BLaER1 treated with 17β-estradiol and CSF1 and Interleukin-3, amounts not matched to agents 10 nM and 100 nM (cell line): ENCODE results near the gene CT47C1.
A peak's percentile ranks its signal among the peaks of the same experiment; 100 is the strongest.

Experiments
- H3K27ac ChIP-seq, 11 experiments: shearing (Covaris generic); formaldehyde crosslinking; 2 replicates each; pipeline ENCODE4 v1.8.1; 2022
- H3K27me3 ChIP-seq, 11 experiments: shearing (Covaris generic); formaldehyde crosslinking; 2 replicates each; pipeline ENCODE4 v1.8.1; 2022
- H3K36me3 ChIP-seq, 11 experiments: shearing (Covaris generic); formaldehyde crosslinking; 2 replicates each; pipeline ENCODE4 v1.8.1; 2022
- H3K4me1 ChIP-seq, 10 experiments: shearing (Covaris generic); formaldehyde crosslinking; 2 replicates each; pipeline ENCODE4 v1.8.1; 2022
- H3K4me2 ChIP-seq, 11 experiments: shearing (Covaris generic); formaldehyde crosslinking; 2 replicates each; pipeline ENCODE4 v1.8.1; 2022
- H3K4me3 ChIP-seq, 10 experiments: shearing (Covaris generic); formaldehyde crosslinking; 2 replicates each; pipeline ENCODE4 v1.8.1; 2022
- H3K9ac ChIP-seq, 11 experiments: shearing (Covaris generic); formaldehyde crosslinking; 2 replicates each; pipeline ENCODE4 v1.8.1; 2022
- H3K9me3 ChIP-seq, 11 experiments: shearing (Covaris generic); formaldehyde crosslinking; replicated peaks in 1 of 11; 2 replicates each; pipeline ENCODE4 v1.8.1; 2022
- H4K20me1 ChIP-seq, 11 experiments: shearing (Covaris generic); formaldehyde crosslinking; 2 replicates each; pipeline ENCODE4 v1.8.1; 2022
- Cebpa-rat ChIP-seq, 11 experiments: shearing (Covaris generic); IDR thresholded peaks; 2 replicates each; pipeline ENCODE4 v1.8.1; 2022

CT47C1 gene

GRCh38 chrX:119040432-119040831 lies 32.4 kb upstream of the CT47C1 start:
- H3K9me3 ChIP-seq = peaks cover 0 to 6% (median under 1%) of the 10 kb centered on the region in 11 experiments; a peak in 4 of 22 replicates
- peak overlapping the region in 2 of 11 experiments; percentile 73 to 80; a peak in 4 of 22 replicates for H3K4me2 ChIP-seq
- H3K4me3 ChIP-seq = no peak overlapping the region
- H3K27ac ChIP-seq = no peak overlapping the region
- no peaks in the 10 kb centered on the region for H4K20me1 ChIP-seq
- TF ChIP-seq Cebpa-rat (IDR thresholded peaks at IDR 0.05) = no peak
- no peaks in the 10 kb centered on the region for H3K27me3 ChIP-seq
- peaks cover 0 to 26% (median 0%) of the 10 kb centered on the region in 10 experiments; a peak in 6 of 20 replicates for H3K4me1 ChIP-seq
- no peak overlapping the region for H3K9ac ChIP-seq
- no peaks in the 10 kb centered on the region for H3K36me3 ChIP-seq

GRCh38 chrX:119041175-119041574 lies 31.6 kb upstream of the CT47C1 start:
- H3K9me3 ChIP-seq = no peaks in the 10 kb centered on the region
- H4K20me1 ChIP-seq = no peaks in the 10 kb centered on the region
- H3K4me1 ChIP-seq = peaks cover 0 to 26% (median 0%) of the 10 kb centered on the region in 10 experiments; a peak in 6 of 20 replicates
- H3K9ac ChIP-seq = no peak overlapping the region
- no peak for TF ChIP-seq Cebpa-rat (IDR thresholded peaks at IDR 0.05)
- H3K36me3 ChIP-seq = no peaks in the 10 kb centered on the region
- H3K4me3 ChIP-seq = no peak overlapping the region
- H3K4me2 ChIP-seq = peak overlapping the region in 3 of 11 experiments; percentile 59 to 80 (median 73); a peak in 6 of 22 replicates
- H3K27ac ChIP-seq = peak overlapping the region in 1 of 11 experiments; percentile 12; a peak in 2 of 22 replicates
- no peaks in the 10 kb centered on the region for H3K27me3 ChIP-seq

- no peaks in the 10 kb centered on the region for H3K9me3 ChIP-seq
- no peak overlapping the region for H3K4me3 ChIP-seq
- no peak overlapping the region for H3K27ac ChIP-seq
- H4K20me1 ChIP-seq = no peaks in the 10 kb centered on the region
- H3K27me3 ChIP-seq = no peaks in the 10 kb centered on the region
- H3K4me2 ChIP-seq = peak overlapping the region in 1 of 11 experiments; percentile 73; a peak in 1 of 22 replicates
- H3K36me3 ChIP-seq = no peaks in the 10 kb centered on the region
- peaks cover 0 to 26% (median 0%) of the 10 kb centered on the region in 10 experiments; a peak in 6 of 20 replicates for H3K4me1 ChIP-seq
- TF ChIP-seq Cebpa-rat (IDR thresholded peaks at IDR 0.05) = no peak
- H3K9ac ChIP-seq = no peak overlapping the region
Observed at GRCh38 chrX:119042040-119042439, 30.8 kb upstream of the CT47C1 start.

- no peaks in the 10 kb centered on the region for H3K36me3 ChIP-seq
- no peak overlapping the region for H3K9ac ChIP-seq
- no peaks in the 10 kb centered on the region for H4K20me1 ChIP-seq
- H3K27me3 ChIP-seq = no peaks in the 10 kb centered on the region
- H3K4me2 ChIP-seq = no peak overlapping the region
- H3K9me3 ChIP-seq = no peaks in the 10 kb centered on the region
- TF ChIP-seq Cebpa-rat (IDR thresholded peaks at IDR 0.05) = no peak
- peaks cover 0 to 26% (median 0%) of the 10 kb centered on the region in 10 experiments; a peak in 6 of 20 replicates for H3K4me1 ChIP-seq
- H3K4me3 ChIP-seq = no peak overlapping the region
- no peak overlapping the region for H3K27ac ChIP-seq
Observed at GRCh38 chrX:119042996-119043395, 29.8 kb upstream of the CT47C1 start.

- Histone ChIP-seq H3K4me3 (no peak overlapping the region), H3K9me3 (no peaks in the 10 kb centered on the region), H4K20me1 (no peaks in the 10 kb centered on the region), H3K9ac (no peak overlapping the region), H3K27me3 (no peaks in the 10 kb centered on the region), H3K27ac (no peak overlapping the region), H3K4me2 (no peak overlapping the region), H3K36me3 (no peaks in the 10 kb centered on the region), H3K4me1 (peaks cover 0 to 15% (median 0%) of the 10 kb centered on the region in 10 experiments; a peak in 6 of 20 replicates)
- no peak for TF ChIP-seq Cebpa-rat (IDR thresholded peaks at IDR 0.05)
Observed at GRCh38 chrX:119045884-119046283, 26.9 kb upstream of the CT47C1 start.

- TF ChIP-seq Cebpa-rat (IDR thresholded peaks at IDR 0.05) = no peak
- H3K4me2 ChIP-seq = no peak overlapping the region
- H3K9ac ChIP-seq = no peak overlapping the region
- H4K20me1 ChIP-seq = no peaks in the 10 kb centered on the region
- no peak overlapping the region for H3K27ac ChIP-seq
- no peaks in the 10 kb centered on the region for H3K4me1 ChIP-seq
- no peaks in the 10 kb centered on the region for H3K27me3 ChIP-seq
- H3K4me3 ChIP-seq = no peak overlapping the region
- no peaks in the 10 kb centered on the region for H3K9me3 ChIP-seq
- H3K36me3 ChIP-seq = no peaks in the 10 kb centered on the region
Observed at GRCh38 chrX:119055687-119056086, 17.1 kb upstream of the CT47C1 start.

- Histone ChIP-seq H3K4me3 (no peak overlapping the region), H3K27me3 (peaks cover 0 to 3% (median 0%) of the 10 kb centered on the region in 11 experiments; a peak in 1 of 22 replicates), H3K36me3 (no peaks in the 10 kb centered on the region), H4K20me1 (no peaks in the 10 kb centered on the region), H3K4me1 (peaks cover 0 to 25% (median 21%) of the 10 kb centered on the region in 10 experiments; a peak in 15 of 20 replicates), H3K9ac (no peak overlapping the region), H3K4me2 (no peak overlapping the region), H3K9me3 (no peaks in the 10 kb centered on the region), H3K27ac (no peak overlapping the region)
- no peak for TF ChIP-seq Cebpa-rat (IDR thresholded peaks at IDR 0.05)
Observed at GRCh38 chrX:119062750-119063374, 9.9 kb upstream of the CT47C1 start.

- Histone ChIP-seq H3K4me3 (no peak overlapping the region), H3K36me3 (no peaks in the 10 kb centered on the region), H3K27me3 (peaks cover 0 to 3% (median 0%) of the 10 kb centered on the region in 11 experiments; a peak in 1 of 22 replicates), H3K4me1 (peaks cover 0 to 30% (median 22%) of the 10 kb centered on the region in 10 experiments; a peak in 15 of 20 replicates), H4K20me1 (no peaks in the 10 kb centered on the region), H3K9ac (no peak overlapping the region), H3K4me2 (no peak overlapping the region), H3K27ac (no peak overlapping the region), H3K9me3 (no peaks in the 10 kb centered on the region)
- no peak for TF ChIP-seq Cebpa-rat (IDR thresholded peaks at IDR 0.05)
Observed at GRCh38 chrX:119063428-119063827, 9.4 kb upstream of the CT47C1 start.

GRCh38 chrX:119067023-119067739 lies 5.6 kb upstream of the CT47C1 start:
- H3K27ac ChIP-seq = no peak overlapping the region
- no peak for TF ChIP-seq Cebpa-rat (IDR thresholded peaks at IDR 0.05)
- no peaks in the 10 kb centered on the region for H4K20me1 ChIP-seq
- H3K9me3 ChIP-seq = peaks cover 0 to 7% (median 0%) of the 10 kb centered on the region in 11 experiments; a peak in 2 of 22 replicates
- H3K4me3 ChIP-seq = no peak overlapping the region
- H3K4me1 ChIP-seq = peaks cover 7 to 41% (median 34%) of the 10 kb centered on the region in 10 experiments; a peak in 19 of 20 replicates
- 0 out of 22 replicates have a peak overlapping the region, but pooled peaks of 1 of the 11 experiments have one; percentile 21 for H3K9ac ChIP-seq
- peaks cover 0 to 3% (median 0%) of the 10 kb centered on the region in 11 experiments; a peak in 1 of 22 replicates for H3K27me3 ChIP-seq
- peak overlapping the region in 9 of 11 experiments; percentile 9 to 75 (median 64); a peak in 16 of 22 replicates for H3K4me2 ChIP-seq
- no peaks in the 10 kb centered on the region for H3K36me3 ChIP-seq
